ENCODE results near the gene C19orf81. TPM values are rescaled to one million over a fixed set of nuclear protein-coding genes. Genes with fewer than 3 reads are reported as not detected.

The C19orf81 gene
- total and polyA plus RNA-seq, 9 of the 15 experiments (the other 6 are each of a cell fraction or from before 2014, with no cell fraction given): 2.5 to 42.9 (median 33.0) TPM; not detected in 4

DNA sequence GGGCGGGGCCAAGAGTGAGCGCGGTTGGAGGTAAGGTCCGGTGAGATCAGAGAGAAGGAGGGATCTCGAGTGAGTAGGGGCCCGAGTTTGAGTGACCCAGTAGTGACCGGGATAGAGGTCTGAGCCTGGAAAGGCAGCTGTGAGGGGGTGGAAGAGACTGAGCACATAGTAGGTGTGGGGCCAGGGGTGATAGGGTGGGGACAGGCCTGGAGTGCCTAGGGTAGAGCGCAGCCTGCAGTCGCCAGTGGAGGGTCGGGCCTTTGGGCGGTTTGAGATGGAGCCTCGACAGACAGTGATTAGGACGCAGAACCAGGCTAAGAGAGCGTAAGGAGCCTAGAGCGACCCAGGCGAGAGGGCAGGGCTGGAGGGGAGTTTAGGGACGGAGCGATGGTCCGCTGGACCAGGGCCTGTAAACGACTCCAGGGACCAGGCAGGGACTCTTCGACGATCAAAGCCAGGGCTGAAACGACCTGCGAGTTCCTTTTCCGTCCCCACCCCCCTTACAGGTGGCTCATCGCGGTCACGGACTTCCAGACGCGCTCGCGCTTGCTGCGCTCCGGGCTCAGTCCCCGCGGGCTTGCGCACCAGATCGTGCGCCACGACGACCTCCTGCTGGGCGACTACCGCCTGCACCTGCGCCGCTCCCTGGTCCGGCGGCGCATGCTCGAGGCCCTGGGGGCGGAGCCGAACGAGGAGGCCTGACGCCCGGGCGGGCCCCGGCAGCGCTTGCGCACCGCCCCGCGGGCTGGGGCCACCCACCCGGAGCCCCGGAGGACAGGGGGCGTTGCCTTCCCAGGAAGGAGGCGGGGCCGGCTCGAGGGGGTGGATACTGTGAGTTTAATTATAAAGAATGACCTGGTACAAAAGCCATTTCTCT lies 9.4 kb downstream of the C19orf81 start (continued):
- TF ChIP-seq, protein P1, sequence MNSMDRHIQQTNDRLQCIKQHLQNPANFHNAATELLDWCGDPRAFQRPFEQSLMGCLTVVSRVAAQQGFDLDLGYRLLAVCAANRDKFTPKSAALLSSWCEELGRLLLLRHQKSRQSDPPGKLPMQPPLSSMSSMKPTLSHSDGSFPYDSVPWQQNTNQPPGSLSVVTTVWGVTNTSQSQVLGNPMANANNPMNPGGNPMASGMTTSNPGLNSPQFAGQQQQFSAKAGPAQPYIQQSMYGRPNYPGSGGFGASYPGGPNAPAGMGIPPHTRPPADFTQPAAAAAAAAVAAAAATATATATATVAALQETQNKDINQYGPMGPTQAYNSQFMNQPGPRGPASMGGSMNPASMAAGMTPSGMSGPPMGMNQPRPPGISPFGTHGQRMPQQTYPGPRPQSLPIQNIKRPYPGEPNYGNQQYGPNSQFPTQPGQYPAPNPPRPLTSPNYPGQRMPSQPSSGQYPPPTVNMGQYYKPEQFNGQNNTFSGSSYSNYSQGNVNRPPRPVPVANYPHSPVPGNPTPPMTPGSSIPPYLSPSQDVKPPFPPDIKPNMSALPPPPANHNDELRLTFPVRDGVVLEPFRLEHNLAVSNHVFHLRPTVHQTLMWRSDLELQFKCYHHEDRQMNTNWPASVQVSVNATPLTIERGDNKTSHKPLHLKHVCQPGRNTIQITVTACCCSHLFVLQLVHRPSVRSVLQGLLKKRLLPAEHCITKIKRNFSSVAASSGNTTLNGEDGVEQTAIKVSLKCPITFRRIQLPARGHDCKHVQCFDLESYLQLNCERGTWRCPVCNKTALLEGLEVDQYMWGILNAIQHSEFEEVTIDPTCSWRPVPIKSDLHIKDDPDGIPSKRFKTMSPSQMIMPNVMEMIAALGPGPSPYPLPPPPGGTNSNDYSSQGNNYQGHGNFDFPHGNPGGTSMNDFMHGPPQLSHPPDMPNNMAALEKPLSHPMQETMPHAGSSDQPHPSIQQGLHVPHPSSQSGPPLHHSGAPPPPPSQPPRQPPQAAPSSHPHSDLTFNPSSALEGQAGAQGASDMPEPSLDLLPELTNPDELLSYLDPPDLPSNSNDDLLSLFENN (IDR thresholded peaks at IDR 0.05; ENCODE audit: low read depth in 2 of 2, low read length in 2 of 2): peak in 1 of 2 experiments; percentile 65; a peak in 1 of 4 replicates
- TF ChIP-seq SAP30 (IDR thresholded peaks at IDR 0.05; ENCODE audit: borderline replicate concordance, insufficient read depth, low read depth, low read length, poor library complexity, severe bottlenecking) (peak; percentile 35), PTBP1 (IDR thresholded peaks at IDR 0.05; ENCODE audit: low read depth, low read length) (no peak), DPF2 (IDR thresholded peaks at IDR 0.05) (peak; percentile 72), ASH1L (IDR thresholded peaks at IDR 0.05; ENCODE audit: borderline replicate concordance, low read depth, partially characterized antibody) (no peak), CCNT2 (IDR thresholded peaks at IDR 0.05; ENCODE audit: borderline replicate concordance, extremely low read depth, insufficient read length, low read depth, low read length) (peak; percentile 86), BMI1 (IDR thresholded peaks at IDR 0.05; ENCODE audit: low read length) (no peak), HNRNPK (IDR thresholded peaks at IDR 0.05; ENCODE audit: low read depth, low read length, poor library complexity, severe bottlenecking) (no peak), TBL1XR1 (IDR thresholded peaks at IDR 0.05; ENCODE audit: low read length in 2 of 2) (no peak), KLF13 (tag; IDR thresholded peaks at IDR 0.05; ENCODE audit: borderline replicate concordance, low read depth) (0 out of 2 replicates have a peak, but pooled peaks have one; percentile 45), TAF9B (IDR thresholded peaks at IDR 0.05; ENCODE audit: partially characterized antibody) (peak; percentile 77), MTA3 (IDR thresholded peaks at IDR 0.05; ENCODE audit: borderline replicate concordance) (peak; percentile 69; the same call in 1 of the 2 replicates), ZNF586 (CRISPR knock-in tag; conservative IDR thresholded peaks at IDR 0.05) (peak; percentile 65; the same call in 1 of the 2 replicates), TEAD1 (CRISPR knock-in tag; IDR thresholded peaks at IDR 0.05) (peak; percentile 53 to 77; a peak in 2 of 4 replicates)
- TF ChIP-seq, protein P2, sequence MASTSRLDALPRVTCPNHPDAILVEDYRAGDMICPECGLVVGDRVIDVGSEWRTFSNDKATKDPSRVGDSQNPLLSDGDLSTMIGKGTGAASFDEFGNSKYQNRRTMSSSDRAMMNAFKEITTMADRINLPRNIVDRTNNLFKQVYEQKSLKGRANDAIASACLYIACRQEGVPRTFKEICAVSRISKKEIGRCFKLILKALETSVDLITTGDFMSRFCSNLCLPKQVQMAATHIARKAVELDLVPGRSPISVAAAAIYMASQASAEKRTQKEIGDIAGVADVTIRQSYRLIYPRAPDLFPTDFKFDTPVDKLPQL (IDR thresholded peaks at IDR 0.05; ENCODE audit: extremely low read depth, insufficient read length): no peak
- TF ChIP-seq, protein P3, sequence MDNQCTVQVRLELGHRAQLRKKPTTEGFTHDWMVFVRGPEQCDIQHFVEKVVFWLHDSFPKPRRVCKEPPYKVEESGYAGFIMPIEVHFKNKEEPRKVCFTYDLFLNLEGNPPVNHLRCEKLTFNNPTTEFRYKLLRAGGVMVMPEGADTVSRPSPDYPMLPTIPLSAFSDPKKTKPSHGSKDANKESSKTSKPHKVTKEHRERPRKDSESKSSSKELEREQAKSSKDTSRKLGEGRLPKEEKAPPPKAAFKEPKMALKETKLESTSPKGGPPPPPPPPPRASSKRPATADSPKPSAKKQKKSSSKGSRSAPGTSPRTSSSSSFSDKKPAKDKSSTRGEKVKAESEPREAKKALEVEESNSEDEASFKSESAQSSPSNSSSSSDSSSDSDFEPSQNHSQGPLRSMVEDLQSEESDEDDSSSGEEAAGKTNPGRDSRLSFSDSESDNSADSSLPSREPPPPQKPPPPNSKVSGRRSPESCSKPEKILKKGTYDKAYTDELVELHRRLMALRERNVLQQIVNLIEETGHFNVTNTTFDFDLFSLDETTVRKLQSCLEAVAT (IDR thresholded peaks at IDR 0.05): peak; percentile 90 to 92
- TF ChIP-seq, protein P4, sequence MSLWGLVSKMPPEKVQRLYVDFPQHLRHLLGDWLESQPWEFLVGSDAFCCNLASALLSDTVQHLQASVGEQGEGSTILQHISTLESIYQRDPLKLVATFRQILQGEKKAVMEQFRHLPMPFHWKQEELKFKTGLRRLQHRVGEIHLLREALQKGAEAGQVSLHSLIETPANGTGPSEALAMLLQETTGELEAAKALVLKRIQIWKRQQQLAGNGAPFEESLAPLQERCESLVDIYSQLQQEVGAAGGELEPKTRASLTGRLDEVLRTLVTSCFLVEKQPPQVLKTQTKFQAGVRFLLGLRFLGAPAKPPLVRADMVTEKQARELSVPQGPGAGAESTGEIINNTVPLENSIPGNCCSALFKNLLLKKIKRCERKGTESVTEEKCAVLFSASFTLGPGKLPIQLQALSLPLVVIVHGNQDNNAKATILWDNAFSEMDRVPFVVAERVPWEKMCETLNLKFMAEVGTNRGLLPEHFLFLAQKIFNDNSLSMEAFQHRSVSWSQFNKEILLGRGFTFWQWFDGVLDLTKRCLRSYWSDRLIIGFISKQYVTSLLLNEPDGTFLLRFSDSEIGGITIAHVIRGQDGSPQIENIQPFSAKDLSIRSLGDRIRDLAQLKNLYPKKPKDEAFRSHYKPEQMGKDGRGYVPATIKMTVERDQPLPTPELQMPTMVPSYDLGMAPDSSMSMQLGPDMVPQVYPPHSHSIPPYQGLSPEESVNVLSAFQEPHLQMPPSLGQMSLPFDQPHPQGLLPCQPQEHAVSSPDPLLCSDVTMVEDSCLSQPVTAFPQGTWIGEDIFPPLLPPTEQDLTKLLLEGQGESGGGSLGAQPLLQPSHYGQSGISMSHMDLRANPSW (CRISPR knock-in tag; IDR thresholded peaks at IDR 0.05): no peak

Measured in K562 (cell line).